GM12874 (cell line): ENCODE data around the gene YTHDF2.
A peak's percentile ranks its signal among the peaks of the same experiment; 100 is the strongest.

Experiments used
- TF ChIP-seq, protein P1 (sequence below): IDR thresholded peaks from 2 replicates; pipeline ENCODE4 v1.5.1; 2011; ENCODE audit warnings: low read depth, mild to moderate bottlenecking, control low read depth, low read length, moderate library complexity; ENCODE audit not compliant: insufficient read depth

YTHDF2 gene

GRCh38 chr1:28755701-28756100, 19.0 kb downstream of the YTHDF2 start:
- TF ChIP-seq, protein P1, sequence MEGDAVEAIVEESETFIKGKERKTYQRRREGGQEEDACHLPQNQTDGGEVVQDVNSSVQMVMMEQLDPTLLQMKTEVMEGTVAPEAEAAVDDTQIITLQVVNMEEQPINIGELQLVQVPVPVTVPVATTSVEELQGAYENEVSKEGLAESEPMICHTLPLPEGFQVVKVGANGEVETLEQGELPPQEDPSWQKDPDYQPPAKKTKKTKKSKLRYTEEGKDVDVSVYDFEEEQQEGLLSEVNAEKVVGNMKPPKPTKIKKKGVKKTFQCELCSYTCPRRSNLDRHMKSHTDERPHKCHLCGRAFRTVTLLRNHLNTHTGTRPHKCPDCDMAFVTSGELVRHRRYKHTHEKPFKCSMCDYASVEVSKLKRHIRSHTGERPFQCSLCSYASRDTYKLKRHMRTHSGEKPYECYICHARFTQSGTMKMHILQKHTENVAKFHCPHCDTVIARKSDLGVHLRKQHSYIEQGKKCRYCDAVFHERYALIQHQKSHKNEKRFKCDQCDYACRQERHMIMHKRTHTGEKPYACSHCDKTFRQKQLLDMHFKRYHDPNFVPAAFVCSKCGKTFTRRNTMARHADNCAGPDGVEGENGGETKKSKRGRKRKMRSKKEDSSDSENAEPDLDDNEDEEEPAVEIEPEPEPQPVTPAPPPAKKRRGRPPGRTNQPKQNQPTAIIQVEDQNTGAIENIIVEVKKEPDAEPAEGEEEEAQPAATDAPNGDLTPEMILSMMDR: no peak

- TF ChIP-seq, protein P1: 0 out of 2 replicates have a peak, but pooled peaks have one; percentile 10
These were observed 20.1 kb downstream of the YTHDF2 start for GRCh38 chr1:28756846-28757245.

- TF ChIP-seq, protein P1: no peak
These were observed 21.7 kb downstream of the YTHDF2 start for GRCh38 chr1:28758420-28758819.

GRCh38 chr1:28759257-28759656, 22.5 kb downstream of the YTHDF2 start:
- TF ChIP-seq, protein P1: no peak

DNA sequence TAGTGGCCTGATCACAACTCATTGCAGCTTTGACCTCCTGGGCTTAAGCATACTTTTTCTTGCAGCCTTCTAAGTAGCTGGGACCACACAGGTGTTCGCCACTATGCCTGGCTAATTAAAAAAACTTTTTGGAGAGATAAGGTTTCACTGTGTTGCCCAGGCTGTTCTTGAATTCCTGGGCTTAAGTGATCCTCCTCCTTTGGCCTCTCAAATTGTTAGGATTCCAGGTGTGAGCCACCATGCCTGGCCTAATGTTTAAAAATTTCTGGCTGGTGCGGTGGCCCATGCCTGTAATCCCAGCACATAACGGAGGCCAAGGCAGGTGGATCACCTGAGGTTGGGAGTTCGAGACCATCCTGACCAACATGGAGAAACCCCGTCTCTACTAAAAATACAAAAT, 24.4 kb downstream of the YTHDF2 start:
- TF ChIP-seq, protein P1: no peak

DNA sequence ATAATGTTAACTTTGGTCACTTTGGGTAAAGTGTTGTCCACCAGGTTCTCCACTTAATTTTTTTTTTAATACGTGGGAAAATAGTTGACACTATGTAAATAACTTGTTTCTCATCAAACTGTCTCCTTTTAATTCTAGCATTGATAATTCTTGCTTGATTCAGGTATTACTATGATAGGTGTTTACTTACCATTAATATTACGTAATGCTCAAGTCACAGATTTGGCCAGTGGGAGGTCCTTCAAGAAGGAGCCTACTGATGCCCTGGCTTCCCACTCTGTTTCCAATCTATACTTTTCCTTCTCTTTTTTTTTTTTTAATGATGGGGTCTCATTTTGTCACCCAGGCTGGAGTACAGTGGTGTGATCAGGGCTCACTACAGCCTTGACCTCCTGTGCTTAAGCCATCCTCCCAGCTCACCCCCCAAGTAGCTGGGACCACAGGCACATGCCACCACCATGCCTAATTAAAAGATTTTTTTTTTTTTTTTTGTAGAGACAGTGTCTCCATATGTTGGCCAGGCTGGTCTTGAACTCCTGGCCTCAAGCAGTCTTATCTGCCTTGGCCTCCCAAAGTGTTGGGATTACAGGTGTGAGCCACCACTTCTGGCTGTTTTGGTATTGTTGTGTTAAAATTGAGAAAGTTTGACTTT, 29.9 kb downstream of the YTHDF2 start:
- TF ChIP-seq, protein P1: no peak

DNA sequence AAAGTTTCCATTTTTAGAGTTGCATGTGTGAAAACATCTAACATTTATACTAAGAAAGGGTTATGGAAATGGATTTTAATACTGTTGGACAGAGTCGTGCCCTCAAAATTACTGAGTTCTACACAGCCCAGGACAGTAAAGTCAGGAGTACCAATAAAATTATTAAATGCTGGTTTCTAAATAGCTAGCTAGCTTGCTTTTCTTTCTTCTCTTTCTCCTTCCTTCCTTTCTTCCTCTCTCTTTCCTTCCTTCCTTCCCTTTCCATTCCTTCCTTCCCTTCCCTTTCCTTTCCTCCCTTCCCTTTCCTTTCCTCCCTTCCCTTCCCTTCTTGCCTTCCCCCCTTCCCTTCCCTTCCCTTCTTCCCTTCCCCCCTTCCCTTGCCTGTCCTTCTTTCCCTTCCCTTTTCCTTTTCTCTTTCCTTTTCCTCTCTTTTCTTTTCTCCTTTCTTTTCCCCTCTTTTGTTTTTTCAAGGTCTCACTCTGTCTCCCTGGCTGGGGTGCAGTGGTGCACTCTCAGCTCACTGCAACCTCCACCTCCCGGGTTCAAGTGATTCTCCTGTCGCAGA, 33.9 kb downstream of the YTHDF2 start:
- TF ChIP-seq, protein P1: no peak
